ENCODE results near the gene AQP2.

GRCh38 chr12:49948866-49949845, 1.4 kb upstream of the AQP2 start:
- TF ChIP-seq CTCF (IDR thresholded peaks at IDR 0.05) (no peak), POLR2A (IDR thresholded peaks at IDR 0.05) (no peak)
